HCT116 (cell line): ENCODE measurements around the gene MANBA. TPM values are rescaled to one million over a fixed set of nuclear protein-coding genes. Genes with fewer than 3 reads are reported as not detected.

Experiments
- ATAC-seq: fragments of 200-7000 bp; cut with Tn5 transposase; 2 replicates; pipeline ENCODE4 v1.9.1; 2020; ENCODE audit warnings: mild to moderate bottlenecking, moderate library complexity
- BruUV-seq: library from RNA; stranded (reverse); fragments of 400-500 nt; replicated peaks from 2 replicates; lab custom pipeline; 2021; lab: Mats Ljungman, UMichigan
- CTCF ChIA-PET: fragments of 300-600 bp; sonication (Branson Sonifier 250); formaldehyde crosslinking; loops from one replicate; lab custom pipeline; 2021; ENCODE audit warnings: antibody characterized with exemption; lab: Charles Lee
- POLR2A ChIA-PET: fragments of 300-600, 350-600 bp; sonication (Branson Sonifier 250); formaldehyde crosslinking; loops from one replicate; lab custom pipeline; 2021; ENCODE audit warnings: antibody characterized with exemption; lab: Charles Lee
- RAD21 ChIA-PET, 2 experiments: fragments of 300-600 bp; sonication (Branson Sonifier 250); formaldehyde crosslinking; loops; one replicate each; lab custom pipeline; 2023; ENCODE audit warnings: low total read pairs in 2 of 2; ENCODE audit not compliant: uncharacterized antibody in 2 of 2, unreplicated experiment in 2 of 2, low non-redundant PET in 1 of 2; lab: Charles Lee
- DNase-seq: peaks from one replicate; pipeline ENCODE4 v3.0.0-alpha.2; 2010; ENCODE audit warnings: low read depth, low spot score
- H2AFZ ChIP-seq: fragments of 200-600 bp; shearing (Covaris generic), sonication (generic); 2 replicates; pipeline ENCODE4 v1.6.1; 2017; ENCODE audit warnings: low read depth, mixed run types, mixed read lengths, antibody characterized with exemption, low read length; ENCODE audit not compliant: poor library complexity, severe bottlenecking
- H3K27ac ChIP-seq: 2 replicates; pipeline ENCODE4 v1.5.1; 2012; ENCODE audit warnings: low read depth, low read length
- H3K27me3 ChIP-seq: fragments of 200-600 bp; sonication (generic); 2 replicates; pipeline ENCODE4 v1.6.1; 2016; ENCODE audit warnings: mixed run types, low read length, mixed read lengths; ENCODE audit not compliant: insufficient read depth
- H3K36me3 ChIP-seq, 2 experiments: fragments of 200-500 bp in 1 of 2; fragments of 200-600 bp in 1 of 2; sonication (Bioruptor generic) in 1 of 2; sonication (generic) in 1 of 2; 2 replicates each; pipeline versions ENCODE4 v1.5.1 to v1.6.1; 2014 to 2016; ENCODE audit warnings: low read length in 2 of 2, inconsistent platforms in 1 of 2, mixed read lengths in 1 of 2, mixed run types in 1 of 2; ENCODE audit not compliant: insufficient read depth in 2 of 2, control insufficient read depth in 1 of 2
- H3K4me1 ChIP-seq, 2 experiments: fragments of 200-600 bp in 1 of 2; sonication (generic) in 1 of 2; 2 replicates each; pipeline versions ENCODE4 v1.5.1 to v1.6.1; 2012 to 2017; ENCODE audit warnings: low read length in 2 of 2, inconsistent platforms in 1 of 2, mild to moderate bottlenecking in 1 of 2, mixed read lengths in 1 of 2, mixed run types in 1 of 2, moderate library complexity in 1 of 2; ENCODE audit not compliant: insufficient read depth in 2 of 2, control insufficient read depth in 1 of 2
- H3K4me2 ChIP-seq: fragments of 200-600 bp; sonication (generic); 2 replicates; pipeline ENCODE4 v1.6.1; 2017; ENCODE audit warnings: mixed run types, low read length, mixed read lengths
- H3K4me3 ChIP-seq, 2 experiments: fragments of 200-600 bp in 1 of 2; sonication (generic) in 1 of 2; replicated peaks in 1 of 2; 2 replicates each; pipeline ENCODE4 v1.5.1; 2011 to 2016; ENCODE audit warnings: low read length in 2 of 2, control low read depth in 1 of 2, low read depth in 1 of 2, mild to moderate bottlenecking in 1 of 2, mixed read lengths in 1 of 2, mixed run types in 1 of 2
- H3K79me2 ChIP-seq: fragments of 200-600 bp; sonication (generic); 2 replicates; pipeline ENCODE4 v1.6.1; 2017; ENCODE audit warnings: mild to moderate bottlenecking, mixed run types, low read length, moderate library complexity, mixed read lengths; ENCODE audit not compliant: insufficient read depth
- H3K9ac ChIP-seq: fragments of 200-600 bp; sonication (generic); 2 replicates; pipeline ENCODE4 v1.6.1; 2016; ENCODE audit warnings: low read length, mixed read lengths
- H3K9me2 ChIP-seq: fragments of 200-600 bp; sonication (generic), shearing (Covaris generic); 2 replicates; pipeline ENCODE4 v1.6.1; 2017; ENCODE audit warnings: mixed run types, mild to moderate bottlenecking, moderate library complexity; ENCODE audit not compliant: insufficient read depth
- H3K9me3 ChIP-seq, 2 experiments: fragments of 200-500 bp in 1 of 2; fragments of 200-600 bp in 1 of 2; sonication (Bioruptor generic) in 1 of 2; sonication (generic) in 1 of 2; 2 replicates each; pipeline ENCODE4 v1.6.1; 2014 to 2017; ENCODE audit warnings: low read length in 2 of 2, mixed read lengths in 2 of 2, inconsistent platforms in 1 of 2, low read depth in 1 of 2, mild to moderate bottlenecking in 1 of 2, mixed run types in 1 of 2, moderate library complexity in 1 of 2; ENCODE audit not compliant: control insufficient read depth in 1 of 2, insufficient read depth in 1 of 2
- H4K20me1 ChIP-seq: fragments of 200-600 bp; sonication (generic), shearing (Covaris generic); 2 replicates; pipeline ENCODE4 v1.6.1; 2017; ENCODE audit warnings: mixed run types, mild to moderate bottlenecking, moderate library complexity; ENCODE audit not compliant: insufficient read depth
- CEBPB ChIP-seq: IDR thresholded peaks from 2 replicates; pipeline ENCODE4 v1.6.1; 2012; ENCODE audit warnings: low read depth
- ELF1 ChIP-seq: IDR thresholded peaks from 2 replicates; pipeline ENCODE4 v1.6.1; 2012; ENCODE audit warnings: low read depth, borderline replicate concordance
- EZH2 ChIP-seq: fragments of 200-600 bp; sonication (generic); IDR thresholded peaks from 2 replicates; pipeline ENCODE4 v1.6.1; 2017; ENCODE audit warnings: antibody characterized with exemption, mixed run types
- FOSL1 ChIP-seq: IDR thresholded peaks from 2 replicates; pipeline ENCODE4 v1.6.1; 2012; ENCODE audit warnings: low read depth
- POLR2AphosphoS5 ChIP-seq: IDR thresholded peaks from 2 replicates; pipeline ENCODE4 v1.6.1; 2011; ENCODE audit warnings: mild to moderate bottlenecking, low read depth, low read length, moderate library complexity
- ZNF274 ChIP-seq: fragments of 200-500 bp; sonication (Bioruptor generic); IDR thresholded peaks from 2 replicates; pipeline ENCODE4 v1.6.1; 2014; ENCODE audit warnings: mild to moderate bottlenecking, low read depth, low read length, inconsistent platforms
- intact Hi-C: fragments of 100-400 bp; cut with micrococcal nuclease; formaldehyde crosslinking; loops from 2 replicates; pipeline ENCODE4 v1.10.0; 2022
- total RNA-seq: library from RNA; stranded (reverse); gene quantifications from one replicate; pipeline ENCODE4 v1.2.1, GENCODE V29; 2021; ENCODE audit not compliant: unreplicated experiment
- TF ChIP-seq, protein P1 (sequence below): IDR thresholded peaks from 2 replicates; pipeline ENCODE4 v1.6.1; 2011; ENCODE audit warnings: mild to moderate bottlenecking, low read length, moderate library complexity; ENCODE audit not compliant: insufficient replicate concordance; ENCODE audit errors: extremely low read depth
- TF ChIP-seq, protein P2 (sequence below), 3 experiments: fragments of 200-600 bp in 1 of 3; sonication (generic) in 1 of 3; IDR thresholded peaks in 2 of 3; conservative IDR thresholded peaks in 1 of 3; 2 replicates each; pipeline ENCODE4 v1.5.1; 2012 to 2017; ENCODE audit warnings: low read depth in 2 of 3, low read length in 2 of 3, antibody characterized with exemption in 1 of 3, borderline replicate concordance in 1 of 3, control low read depth in 1 of 3, mild to moderate bottlenecking in 1 of 3, mixed read lengths in 1 of 3, mixed run types in 1 of 3, moderate library complexity in 1 of 3; ENCODE audit not compliant: insufficient read depth in 1 of 3
- TF ChIP-seq, protein P3 (sequence below): IDR thresholded peaks from 2 replicates; pipeline ENCODE4 v1.6.1; 2012

Gene MANBA
- total RNA-seq, 1 experiment from 2014 or later, result 21.3 TPM

DNA sequence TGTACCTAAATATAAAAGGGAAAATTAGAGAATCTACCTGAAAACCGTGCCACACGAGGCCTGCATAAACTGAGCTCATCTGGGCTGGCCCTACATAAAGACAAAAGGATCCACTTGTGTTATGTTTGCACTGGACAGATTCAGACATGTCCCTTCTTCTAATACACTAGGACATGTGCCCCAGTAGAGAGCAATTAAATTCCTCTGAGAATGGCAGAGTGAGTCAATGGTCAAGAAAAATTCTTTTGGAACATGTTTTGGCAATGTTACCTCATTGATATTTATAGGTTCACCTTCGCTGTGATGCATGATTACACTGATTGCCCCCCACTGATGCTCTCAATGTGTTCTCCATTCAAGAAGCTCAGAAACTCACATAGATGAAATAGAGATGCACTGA is 95.2 kb downstream of the MANBA start:
- Histone ChIP-seq H3K9me2 (no peaks in the 10 kb centered on the region), H3K27ac (no peak overlapping the region), H3K36me3 (no peaks in the 10 kb centered on the region), H4K20me1 (no peaks in the 10 kb centered on the region), H2AFZ (no peak overlapping the region), H3K27me3 (no peaks in the 10 kb centered on the region), H3K79me2 (no peaks in the 10 kb centered on the region), H3K9ac (no peak overlapping the region), H3K9me3 (no peaks in the 10 kb centered on the region), H3K4me1 (no peaks in the 10 kb centered on the region), H3K4me3 (no peak overlapping the region)
- ChIA-PET POLR2A (no interaction called here), RAD21 (no interaction called here), CTCF (no interaction called here)
- ATAC-seq (no peak), DNase-seq (no peak)
- no TSS peak for BruUV-seq
- intact Hi-C loops, result no loop called here
- TF ChIP-seq POLR2AphosphoS5, result no peak
- TF ChIP-seq, protein P1, sequence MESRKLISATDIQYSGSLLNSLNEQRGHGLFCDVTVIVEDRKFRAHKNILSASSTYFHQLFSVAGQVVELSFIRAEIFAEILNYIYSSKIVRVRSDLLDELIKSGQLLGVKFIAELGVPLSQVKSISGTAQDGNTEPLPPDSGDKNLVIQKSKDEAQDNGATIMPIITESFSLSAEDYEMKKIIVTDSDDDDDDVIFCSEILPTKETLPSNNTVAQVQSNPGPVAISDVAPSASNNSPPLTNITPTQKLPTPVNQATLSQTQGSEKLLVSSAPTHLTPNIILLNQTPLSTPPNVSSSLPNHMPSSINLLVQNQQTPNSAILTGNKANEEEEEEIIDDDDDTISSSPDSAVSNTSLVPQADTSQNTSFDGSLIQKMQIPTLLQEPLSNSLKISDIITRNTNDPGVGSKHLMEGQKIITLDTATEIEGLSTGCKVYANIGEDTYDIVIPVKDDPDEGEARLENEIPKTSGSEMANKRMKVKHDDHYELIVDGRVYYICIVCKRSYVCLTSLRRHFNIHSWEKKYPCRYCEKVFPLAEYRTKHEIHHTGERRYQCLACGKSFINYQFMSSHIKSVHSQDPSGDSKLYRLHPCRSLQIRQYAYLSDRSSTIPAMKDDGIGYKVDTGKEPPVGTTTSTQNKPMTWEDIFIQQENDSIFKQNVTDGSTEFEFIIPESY, result no peak
- no peak for TF ChIP-seq ZNF274
- TF ChIP-seq CEBPB, result no peak
- no peak for TF ChIP-seq ELF1
- TF ChIP-seq, protein P2, sequence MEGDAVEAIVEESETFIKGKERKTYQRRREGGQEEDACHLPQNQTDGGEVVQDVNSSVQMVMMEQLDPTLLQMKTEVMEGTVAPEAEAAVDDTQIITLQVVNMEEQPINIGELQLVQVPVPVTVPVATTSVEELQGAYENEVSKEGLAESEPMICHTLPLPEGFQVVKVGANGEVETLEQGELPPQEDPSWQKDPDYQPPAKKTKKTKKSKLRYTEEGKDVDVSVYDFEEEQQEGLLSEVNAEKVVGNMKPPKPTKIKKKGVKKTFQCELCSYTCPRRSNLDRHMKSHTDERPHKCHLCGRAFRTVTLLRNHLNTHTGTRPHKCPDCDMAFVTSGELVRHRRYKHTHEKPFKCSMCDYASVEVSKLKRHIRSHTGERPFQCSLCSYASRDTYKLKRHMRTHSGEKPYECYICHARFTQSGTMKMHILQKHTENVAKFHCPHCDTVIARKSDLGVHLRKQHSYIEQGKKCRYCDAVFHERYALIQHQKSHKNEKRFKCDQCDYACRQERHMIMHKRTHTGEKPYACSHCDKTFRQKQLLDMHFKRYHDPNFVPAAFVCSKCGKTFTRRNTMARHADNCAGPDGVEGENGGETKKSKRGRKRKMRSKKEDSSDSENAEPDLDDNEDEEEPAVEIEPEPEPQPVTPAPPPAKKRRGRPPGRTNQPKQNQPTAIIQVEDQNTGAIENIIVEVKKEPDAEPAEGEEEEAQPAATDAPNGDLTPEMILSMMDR (IDR thresholded peaks at IDR 0.05 in 2 of 3, conservative IDR thresholded peaks at IDR 0.05 in 1 of 3; ENCODE audit: borderline replicate concordance in 1 of 3, insufficient read depth in 1 of 3, low read depth in 2 of 3, low read length in 2 of 3), result no peak
- no peak for TF ChIP-seq EZH2
- TF ChIP-seq FOSL1, result no peak
- TF ChIP-seq, protein P3, sequence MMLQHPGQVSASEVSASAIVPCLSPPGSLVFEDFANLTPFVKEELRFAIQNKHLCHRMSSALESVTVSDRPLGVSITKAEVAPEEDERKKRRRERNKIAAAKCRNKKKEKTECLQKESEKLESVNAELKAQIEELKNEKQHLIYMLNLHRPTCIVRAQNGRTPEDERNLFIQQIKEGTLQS, result no peak
- TF ChIP-seq, all 23 proteins: peak for 0
- H3K4me2 ChIP-seq, result no peak overlapping the region
